ENCODE measurements around the gene CACYBP. TPM values are rescaled to one million over a fixed set of nuclear protein-coding genes. Genes with fewer than 3 reads are reported as not detected.
A peak's percentile ranks its signal among the peaks of the same experiment; 100 is the strongest.
"Not testable (repeated sequence)": the region's sequence is repeated elsewhere in the genome, so short reads cannot be mapped to it uniquely, and the experiment has no call there.

CACYBP gene
- total RNA-seq, 2 donors from 2014 or later: 82.2 to 89.8 TPM

DNA sequence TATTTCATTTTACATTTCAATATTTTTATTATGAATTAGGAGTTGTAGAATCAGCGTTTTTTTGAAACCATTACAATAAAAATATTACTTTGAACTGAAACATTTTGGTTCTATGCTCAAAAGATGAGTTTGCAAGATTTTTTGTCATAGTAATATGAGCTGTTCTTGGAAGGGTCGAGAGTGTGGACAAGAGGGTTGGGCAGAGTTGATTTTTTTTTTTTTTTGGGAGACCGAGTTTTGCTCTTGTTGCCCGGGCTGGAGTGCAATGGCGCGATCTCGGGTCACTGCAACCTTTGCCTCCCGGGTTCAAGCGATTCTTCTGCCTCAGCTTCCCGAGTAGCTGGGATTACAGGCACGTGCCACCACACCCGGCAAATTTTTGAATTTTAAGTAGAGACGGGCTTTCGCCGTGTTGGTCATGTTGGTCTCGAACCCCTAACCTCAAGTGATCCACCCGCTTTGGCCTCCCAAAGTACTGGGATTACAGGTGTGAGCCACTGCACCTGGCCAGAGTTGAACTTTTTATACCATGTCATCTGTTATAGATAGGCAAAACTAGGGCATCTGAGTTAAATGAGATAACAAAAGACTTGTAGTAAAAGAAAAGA, 3.3 kb downstream of the CACYBP start:
- Mint-ChIP-seq H3K4me3 (peak overlapping the region; percentile 72), H3K36me3 (ENCODE audit: low read depth) (peaks cover 5% of the 10 kb centered on the region), H3K27ac (no peak overlapping the region), H3K4me1 (peaks cover 34% of the 10 kb centered on the region), H3K27me3 (no peaks in the 10 kb centered on the region)
- H3K9me3 ChIP-seq (ENCODE audit: control insufficient read depth, low read length, poor library complexity, severe bottlenecking): no peaks in the 10 kb centered on the region
- DNase-seq (no peak), ATAC-seq (no peak)

DNA sequence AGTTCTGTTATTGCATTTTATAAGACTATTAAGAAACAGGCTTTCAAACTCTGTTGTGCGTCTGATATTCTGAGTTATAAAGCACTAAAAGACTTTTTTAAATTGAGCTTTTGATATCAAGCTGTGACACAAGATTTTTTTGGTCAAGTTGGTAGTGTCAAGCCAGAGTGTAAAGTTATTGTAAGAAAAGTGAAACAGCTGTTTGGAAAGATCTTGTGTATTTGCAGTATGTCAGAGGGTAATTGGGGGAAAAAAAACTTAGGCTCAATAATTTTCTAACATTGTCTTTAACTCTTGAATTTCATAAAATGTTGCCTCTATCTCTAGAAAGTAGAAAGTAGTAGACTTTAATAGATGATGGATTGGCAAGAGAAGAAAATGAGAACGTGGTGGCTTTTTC, 3.8 kb downstream of the CACYBP start:
- no peaks in the 10 kb centered on the region for H3K9me3 ChIP-seq (ENCODE audit: control insufficient read depth, low read length, poor library complexity, severe bottlenecking)
- Mint-ChIP-seq H3K36me3 (ENCODE audit: low read depth) (peaks cover 7% of the 10 kb centered on the region), H3K27me3 (no peaks in the 10 kb centered on the region), H3K4me1 (peaks cover 34% of the 10 kb centered on the region), H3K4me3 (peak overlapping the region; percentile 72), H3K27ac (no peak overlapping the region)
- DNase-seq (no peak), ATAC-seq (no peak)

DNA sequence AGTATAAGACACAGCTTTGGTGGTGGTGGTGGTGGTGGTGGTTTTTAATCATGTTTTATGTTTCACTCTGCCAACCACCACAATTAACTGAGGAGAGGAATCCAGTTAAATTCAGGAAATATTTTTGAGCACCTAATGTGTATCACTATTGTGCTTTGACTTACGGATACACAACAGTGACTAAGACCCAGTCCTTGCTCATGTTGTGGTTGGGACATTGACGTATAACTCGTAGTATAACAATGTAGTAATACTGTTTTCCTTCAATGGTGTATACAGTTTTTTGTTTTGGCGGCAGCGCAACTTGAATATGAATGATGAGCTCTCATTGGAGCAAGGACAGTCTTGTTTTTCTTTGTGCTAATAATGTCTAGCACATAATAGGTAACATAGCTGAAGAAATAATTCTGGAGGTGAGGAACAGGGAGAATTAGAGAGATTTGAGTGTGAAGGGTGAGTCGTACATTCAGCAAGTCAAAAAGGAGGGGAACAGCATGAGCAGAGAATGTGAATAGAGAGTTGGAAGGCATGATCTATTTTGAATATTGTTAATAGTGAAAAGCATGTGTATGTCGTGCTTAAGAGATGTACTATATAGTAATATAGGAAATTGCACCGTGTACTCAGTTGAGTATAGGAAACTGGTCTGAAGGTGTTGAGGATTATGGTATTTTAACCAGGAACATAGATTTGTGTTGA, 5.5 kb downstream of the CACYBP start:
- ATAC-seq (peak; percentile 37), DNase-seq (no peak)
- peaks cover 11% of the 10 kb centered on the region for H3K36me3 Mint-ChIP-seq (ENCODE audit: low read depth)
- H3K27me3 Mint-ChIP-seq: no peaks in the 10 kb centered on the region
- H3K27ac Mint-ChIP-seq: peak overlapping the region; percentile 89
- H3K4me3 Mint-ChIP-seq: peak overlapping the region; percentile 31
- H3K9me3 ChIP-seq (ENCODE audit: control insufficient read depth, low read length, poor library complexity, severe bottlenecking): no peaks in the 10 kb centered on the region
- H3K4me1 Mint-ChIP-seq: peaks cover 38% of the 10 kb centered on the region

DNA sequence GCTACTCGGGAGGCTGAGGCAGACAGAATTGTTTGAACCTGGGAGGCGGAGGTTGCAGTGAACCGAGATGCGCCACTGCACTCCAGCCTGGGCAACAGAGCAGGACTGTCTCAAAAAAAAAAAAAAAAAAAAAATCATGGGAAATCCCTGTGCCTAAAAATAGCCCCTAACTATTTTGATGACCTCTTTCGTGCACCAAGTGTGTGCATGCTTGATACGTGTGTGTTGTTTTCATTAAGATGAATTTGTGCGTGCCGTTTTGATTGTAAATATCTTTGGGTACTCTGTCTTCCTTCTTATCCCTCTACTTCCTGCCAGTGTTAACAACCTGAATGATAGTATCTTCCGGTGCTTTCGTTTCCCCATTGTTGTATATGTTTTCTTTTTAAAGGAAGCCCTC, 9.8 kb downstream of the CACYBP start:
- H3K9me3 ChIP-seq (ENCODE audit: control insufficient read depth, low read length, poor library complexity, severe bottlenecking): no peaks in the 10 kb centered on the region
- peaks cover 21% of the 10 kb centered on the region for H3K36me3 Mint-ChIP-seq (ENCODE audit: low read depth)
- H3K27me3 Mint-ChIP-seq: no peaks in the 10 kb centered on the region
- peak overlapping the region; percentile 59 for H3K27ac Mint-ChIP-seq
- DNase-seq: no peak
- ATAC-seq: no peak
- H3K4me3 Mint-ChIP-seq: no peak overlapping the region
- H3K4me1 Mint-ChIP-seq: peaks cover 17% of the 10 kb centered on the region

DNA sequence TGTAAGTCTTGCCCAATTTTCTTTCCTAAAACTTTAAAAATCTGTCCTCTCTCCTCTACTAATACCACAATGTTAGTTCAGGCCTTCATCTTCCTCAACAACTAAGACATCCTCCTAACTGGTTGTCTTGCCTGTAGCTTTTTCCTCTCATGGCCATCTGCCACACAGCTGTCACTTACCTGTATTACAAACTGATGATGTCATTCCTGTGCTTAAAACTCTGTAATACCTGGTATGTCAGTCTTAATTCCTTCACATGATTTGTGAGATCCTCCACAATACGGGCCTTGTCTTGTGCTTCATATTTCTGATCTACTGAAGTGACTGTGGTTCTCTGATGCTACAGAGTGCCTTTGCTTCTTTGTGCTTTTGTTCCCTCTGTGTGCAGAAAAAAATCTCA, 13.7 kb downstream of the CACYBP start:
- no peaks in the 10 kb centered on the region for H3K9me3 ChIP-seq (ENCODE audit: control insufficient read depth, low read length, poor library complexity, severe bottlenecking)
- H3K27me3 Mint-ChIP-seq: no peaks in the 10 kb centered on the region
- peaks cover 18% of the 10 kb centered on the region for H3K36me3 Mint-ChIP-seq (ENCODE audit: low read depth)
- H3K27ac Mint-ChIP-seq: peak overlapping the region; percentile 54
- ATAC-seq (no peak), DNase-seq (no peak)
- no peak overlapping the region for H3K4me3 Mint-ChIP-seq
- H3K4me1 Mint-ChIP-seq: peaks cover 21% of the 10 kb centered on the region

DNA sequence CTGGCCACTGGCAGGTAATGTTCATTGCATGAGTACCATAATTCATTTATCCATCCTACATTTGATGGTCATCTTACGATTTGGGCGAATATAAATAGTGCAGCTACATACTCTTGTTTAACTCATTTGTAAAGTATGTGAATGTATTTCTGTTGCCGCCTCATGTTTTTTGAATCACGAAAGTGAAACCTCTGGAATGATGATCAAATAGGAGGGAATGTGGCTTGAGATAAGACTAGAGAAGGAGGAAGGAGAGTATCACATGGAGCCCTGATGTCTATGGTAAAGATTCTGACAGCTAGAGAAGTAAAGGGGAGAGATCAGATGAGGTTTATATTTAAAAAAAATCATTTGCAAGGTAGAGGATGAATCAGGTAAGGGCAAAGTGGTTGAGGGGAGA, 15.5 kb downstream of the CACYBP start:
- H3K36me3 Mint-ChIP-seq (ENCODE audit: low read depth): peaks cover 14% of the 10 kb centered on the region

DNA sequence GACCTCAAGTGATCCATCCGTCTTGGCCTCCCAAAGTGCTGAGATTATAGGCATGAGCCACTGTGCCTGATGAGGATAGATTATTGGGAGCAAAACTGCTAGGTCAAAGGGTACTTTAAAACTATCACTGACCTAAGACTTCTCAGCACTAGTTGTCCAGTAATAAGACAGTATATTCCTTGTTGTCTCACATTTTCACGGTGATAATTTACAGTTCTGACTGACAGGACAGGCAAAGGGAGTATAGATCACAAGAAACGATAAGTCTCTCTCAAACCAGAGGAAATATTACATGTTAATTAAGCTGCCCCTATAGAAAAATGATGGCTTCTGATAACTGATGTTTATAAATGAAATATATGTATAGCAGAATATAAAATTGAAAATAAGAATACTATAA, 19.8 kb downstream of the CACYBP start:
- ATAC-seq (no peak), DNase-seq (no peak)
- Mint-ChIP-seq H3K27ac (no peak overlapping the region), H3K36me3 (ENCODE audit: low read depth) (peaks cover 10% of the 10 kb centered on the region), H3K27me3 (no peaks in the 10 kb centered on the region), H3K4me1 (peaks cover 37% of the 10 kb centered on the region), H3K4me3 (no peak overlapping the region)
- no peaks in the 10 kb centered on the region for H3K9me3 ChIP-seq (ENCODE audit: control insufficient read depth, low read length, poor library complexity, severe bottlenecking)

More for the DNA sequence above, 15.5 kb downstream of the CACYBP start:
- H3K27ac Mint-ChIP-seq: no peak overlapping the region
- H3K4me1 Mint-ChIP-seq: peaks cover 17% of the 10 kb centered on the region
- no peaks in the 10 kb centered on the region for H3K27me3 Mint-ChIP-seq
- ATAC-seq (no peak), DNase-seq (no peak)
- H3K4me3 Mint-ChIP-seq: no peak overlapping the region
- H3K9me3 ChIP-seq (ENCODE audit: control insufficient read depth, low read length, poor library complexity, severe bottlenecking): no peaks in the 10 kb centered on the region

DNA sequence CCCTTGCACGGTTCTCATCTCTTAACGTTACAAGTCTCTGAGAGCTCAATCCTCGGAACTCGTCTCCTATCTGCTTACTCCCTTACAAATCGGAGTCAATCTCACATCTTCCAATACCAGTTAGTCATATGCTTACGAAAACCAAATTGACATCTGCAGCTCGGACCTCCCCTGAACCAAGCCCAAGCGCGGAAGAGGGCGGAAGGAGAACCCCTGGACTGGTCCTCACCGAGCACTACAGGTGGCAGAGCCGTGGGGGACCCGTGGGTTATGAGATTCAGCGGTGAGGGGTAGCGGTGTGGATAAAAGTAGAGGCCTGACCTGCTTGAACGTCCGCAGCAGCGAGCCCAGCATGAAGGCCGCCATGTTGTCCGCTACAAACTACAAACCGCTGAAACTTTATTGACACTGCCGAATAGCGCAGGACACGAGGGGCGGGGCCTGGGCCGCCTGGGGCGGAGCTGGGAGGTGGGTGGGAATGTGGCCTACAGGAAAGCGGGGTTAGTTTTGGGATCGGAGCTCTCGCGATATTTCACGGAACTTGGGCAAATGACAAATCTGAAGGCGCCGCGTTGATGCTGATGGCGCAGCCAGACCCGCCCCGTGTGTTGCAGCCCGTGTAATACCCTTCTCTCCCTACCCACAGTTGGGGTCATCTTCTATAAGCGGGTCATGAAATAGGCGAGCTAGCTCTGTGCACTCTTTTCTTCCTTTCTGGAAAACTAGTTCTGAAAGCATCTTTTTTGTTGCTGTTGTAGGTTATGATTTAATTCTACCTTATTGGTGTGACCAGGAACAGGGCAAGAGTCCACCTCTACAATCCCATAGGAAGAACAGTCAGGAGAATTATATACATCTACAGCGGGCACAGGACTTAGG, 23.5 kb downstream of the CACYBP start, which contains the start of gene MRPS14:
TSS of gene MRPS14 (minus strand) at position 383 of the 879 bp plus-strand sequence. CDS start at position 366, 17 bp downstream.
- Mint-ChIP-seq H3K4me1 (peaks cover 26% of the 10 kb centered on the region), H3K36me3 (ENCODE audit: low read depth) (peaks cover 6% of the 10 kb centered on the region), H3K27me3 (no peaks in the 10 kb centered on the region), H3K4me3 (peak within 1 kb of the TSS; percentile 100), H3K27ac (peak within 1 kb of the TSS; percentile 100)
- DNase-seq: peak; percentile 93 to 96 (median 95)
- H3K9me3 ChIP-seq (ENCODE audit: control insufficient read depth, low read length, poor library complexity, severe bottlenecking): no peaks in the 10 kb centered on the region
- ATAC-seq: peak; percentile 94

DNA sequence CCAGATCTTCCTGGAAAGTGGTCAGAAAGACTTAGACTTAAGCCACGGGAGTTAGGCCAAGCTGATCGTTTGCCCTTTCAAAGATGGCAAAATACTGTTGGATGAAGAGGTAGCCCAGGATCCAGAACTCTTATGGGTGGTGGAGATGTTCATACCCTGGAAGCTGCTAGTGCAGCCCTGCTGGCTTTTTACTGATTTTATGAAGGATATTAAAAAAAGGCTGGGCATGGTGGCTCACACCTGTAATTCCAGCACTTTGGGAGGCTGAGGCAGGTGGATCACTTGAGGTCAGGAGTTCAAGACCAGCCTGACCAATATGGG, 24.1 kb downstream of the CACYBP start:
- Mint-ChIP-seq H3K4me3 (peak overlapping the region; percentile 100), H3K27ac (peak overlapping the region; percentile 100), H3K4me1 (peaks cover 26% of the 10 kb centered on the region)
- not testable (repeated sequence) for ATAC-seq; H3K9me3 ChIP-seq (ENCODE audit: control insufficient read depth, low read length, poor library complexity, severe bottlenecking); DNase-seq; H3K27me3 Mint-ChIP-seq; H3K36me3 Mint-ChIP-seq (ENCODE audit: low read depth)

DNA sequence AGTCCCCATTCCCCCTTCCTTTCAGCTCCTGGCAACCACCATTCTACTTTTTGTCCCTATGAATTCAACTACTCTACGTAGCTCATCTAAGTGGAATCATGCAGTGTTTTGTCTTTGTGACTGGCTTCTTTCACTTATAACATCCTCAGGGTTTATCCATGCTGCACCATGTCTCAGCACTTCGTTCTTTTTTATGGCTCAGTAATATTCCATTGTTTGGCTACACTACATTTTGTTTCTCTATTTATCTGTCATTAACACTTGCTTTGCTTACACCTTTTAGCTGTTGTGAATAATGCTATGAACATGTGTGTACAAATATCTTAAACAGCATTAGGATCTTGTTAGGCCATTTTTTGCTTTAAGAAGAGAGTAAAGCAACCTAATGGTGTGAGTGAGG, 25.0 kb downstream of the CACYBP start:
- peaks cover 6% of the 10 kb centered on the region for H3K36me3 Mint-ChIP-seq (ENCODE audit: low read depth)
- H3K4me1 Mint-ChIP-seq: peaks cover 30% of the 10 kb centered on the region
- peak overlapping the region; percentile 100 for H3K27ac Mint-ChIP-seq

DNA sequence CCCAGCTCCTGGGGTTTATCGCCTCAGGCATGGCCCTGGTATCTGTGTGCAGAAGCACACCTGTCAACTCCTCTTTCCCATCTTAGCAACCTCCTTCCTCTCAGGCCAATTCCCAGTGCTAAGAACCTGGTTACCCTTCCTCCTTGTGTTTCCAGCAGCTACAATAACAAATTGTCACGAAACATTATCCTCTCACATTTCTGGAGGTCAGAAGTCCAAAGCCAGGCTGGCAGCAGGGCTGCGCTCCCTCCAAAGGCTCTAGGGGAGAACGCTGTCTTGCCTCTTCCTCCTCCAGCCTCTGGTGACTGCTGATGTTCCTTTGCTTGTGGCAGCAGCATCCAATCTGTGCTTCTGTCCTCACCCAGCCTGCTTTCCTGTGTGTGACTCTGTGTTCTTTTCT, 34.2 kb downstream of the CACYBP start:
- H3K36me3 Mint-ChIP-seq (ENCODE audit: low read depth): no peaks in the 10 kb centered on the region
- DNase-seq (no peak), ATAC-seq (no peak)
- H3K4me3 Mint-ChIP-seq: no peak overlapping the region
- H3K9me3 ChIP-seq (ENCODE audit: control insufficient read depth, low read length, poor library complexity, severe bottlenecking): no peaks in the 10 kb centered on the region
- peaks cover 5% of the 10 kb centered on the region for H3K4me1 Mint-ChIP-seq
- no peak overlapping the region for H3K27ac Mint-ChIP-seq
- H3K27me3 Mint-ChIP-seq: peaks cover 13% of the 10 kb centered on the region

More for the DNA sequence above, 25.0 kb downstream of the CACYBP start:
- no peak for DNase-seq
- no peaks in the 10 kb centered on the region for H3K27me3 Mint-ChIP-seq
- H3K4me3 Mint-ChIP-seq: peak overlapping the region; percentile 39
- H3K9me3 ChIP-seq (ENCODE audit: control insufficient read depth, low read length, poor library complexity, severe bottlenecking): no peaks in the 10 kb centered on the region
- ATAC-seq: no peak

DNA sequence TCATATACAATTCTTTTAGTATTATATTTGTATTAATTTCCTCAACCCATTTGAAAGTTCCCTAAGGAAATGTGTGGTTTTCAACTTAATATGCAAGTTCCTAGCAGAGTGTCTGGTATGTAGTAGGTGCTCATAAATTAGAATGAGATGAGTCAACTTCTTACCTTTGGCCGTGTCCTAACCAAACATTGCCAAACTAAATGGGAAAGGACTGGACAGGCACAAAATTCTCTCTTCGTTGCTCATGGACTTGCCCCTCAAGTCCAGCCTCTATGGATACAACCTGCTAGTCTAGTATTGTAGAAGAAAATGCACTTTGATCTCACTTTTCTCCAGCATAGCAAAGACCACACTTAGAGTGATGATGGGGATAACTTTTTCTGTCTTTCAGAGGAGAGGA, 35.0 kb downstream of the CACYBP start:
- H3K4me1 Mint-ChIP-seq: peaks cover under 1% of the 10 kb centered on the region
- no peak overlapping the region for H3K4me3 Mint-ChIP-seq
- no peak overlapping the region for H3K27ac Mint-ChIP-seq
- peaks cover 17% of the 10 kb centered on the region for H3K27me3 Mint-ChIP-seq
- ATAC-seq: no peak
- H3K9me3 ChIP-seq (ENCODE audit: control insufficient read depth, low read length, poor library complexity, severe bottlenecking): no peaks in the 10 kb centered on the region
- H3K36me3 Mint-ChIP-seq (ENCODE audit: low read depth): no peaks in the 10 kb centered on the region
- no peak for DNase-seq

DNA sequence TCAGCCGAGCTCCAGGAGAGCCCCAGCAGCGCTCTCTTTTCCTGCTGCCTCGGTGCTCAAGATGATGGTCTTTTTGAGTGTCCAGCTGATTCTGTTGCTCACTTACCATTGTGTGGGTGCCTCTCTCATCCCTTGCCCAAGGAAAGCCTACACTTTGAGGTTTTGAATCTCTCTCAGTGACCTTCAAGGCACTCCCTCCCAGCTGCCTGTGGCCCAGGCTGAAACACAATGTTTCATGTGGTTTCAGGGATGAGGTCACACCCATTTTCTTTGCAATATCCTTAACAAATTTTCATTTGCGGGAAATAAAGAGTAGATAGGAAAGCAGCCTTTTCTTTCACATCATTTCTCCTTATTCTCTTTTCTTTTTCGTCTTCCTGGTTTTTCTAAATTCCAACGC, 36.1 kb downstream of the CACYBP start:
- no peaks in the 10 kb centered on the region for H3K4me1 Mint-ChIP-seq
- no peaks in the 10 kb centered on the region for H3K36me3 Mint-ChIP-seq (ENCODE audit: low read depth)
- DNase-seq: no peak
- no peaks in the 10 kb centered on the region for H3K9me3 ChIP-seq (ENCODE audit: control insufficient read depth, low read length, poor library complexity, severe bottlenecking)
- peaks cover 17% of the 10 kb centered on the region for H3K27me3 Mint-ChIP-seq
- no peak overlapping the region for H3K27ac Mint-ChIP-seq
- H3K4me3 Mint-ChIP-seq: no peak overlapping the region
- no peak for ATAC-seq

All from T-helper 17 cell (primary cell).